ENCODE measurements around the gene CCDC33. TPM values are rescaled to one million over a fixed set of nuclear protein-coding genes. Genes with fewer than 3 reads are reported as not detected.

The CCDC33 gene
- total and polyA plus RNA-seq, 12 donors, result not detected

GRCh38 chr15:74362482-74362881 lies 126.4 kb downstream of the CCDC33 start:
- no peak overlapping the region for H3K4me3 ChIP-seq
- ATAC-seq (no peak), DNase-seq (no peak)
- H3K27ac ChIP-seq, result no peak overlapping the region
- no peaks in the 10 kb centered on the region for H3K36me3 ChIP-seq
- no peak for TF ChIP-seq CTCF (IDR thresholded peaks at IDR 0.05)
- intact Hi-C loops (cut with DNase I), result no loop called here
- 85 to 89% methylated on average over 1 of the region's 1 CpG for WGBS, 2 donors
- H3K4me1 ChIP-seq, result peaks cover 0 to 16% (median 11%) of the 10 kb centered on the region in 9 donors
- no peaks in the 10 kb centered on the region for H3K9me3 ChIP-seq
- peaks cover 0 to 34% (median 7%) of the 10 kb centered on the region in 7 donors for H3K27me3 ChIP-seq

- Histone ChIP-seq H3K36me3 (no peaks in the 10 kb centered on the region), H3K27me3 (peaks cover 0 to 45% (median 15%) of the 10 kb centered on the region in 7 donors), H3K4me1 (peaks cover 0 to 16% (median 11%) of the 10 kb centered on the region in 9 donors), H3K4me3 (peak overlapping the region in 9 of 10 donors; percentile 52 to 68 (median 62)), H3K27ac (peak overlapping the region in 3 of 10 donors; percentile 34 to 63 (median 61)), H3K9me3 (no peaks in the 10 kb centered on the region)
- 81 to 89% methylated on average over 12 of the region's 12 CpGs for WGBS, 2 donors
- TF ChIP-seq CTCF (IDR thresholded peaks at IDR 0.05), result no peak
- intact Hi-C loops (cut with DNase I), result no loop called here
- ATAC-seq (peak in 6 of 8 donors; percentile 6 to 34 (median 22)), DNase-seq (no peak)
Observed at GRCh38 chr15:74364936-74365597, 128.9 kb downstream of the CCDC33 start.

- peak overlapping the region; percentile 40 to 68 (median 60) for H3K4me3 ChIP-seq
- no peaks in the 10 kb centered on the region for H3K36me3 ChIP-seq
- 5% methylated on average over 75 of the region's 75 CpGs for WGBS, 2 donors
- peaks cover 0 to 16% (median 11%) of the 10 kb centered on the region in 9 donors for H3K4me1 ChIP-seq
- TF ChIP-seq CTCF (IDR thresholded peaks at IDR 0.05), result no peak
- H3K27me3 ChIP-seq, result peaks cover 0 to 45% (median 15%) of the 10 kb centered on the region in 7 donors
- H3K27ac ChIP-seq, result peak overlapping the region in 8 of 10 donors; percentile 3 to 63 (median 42)
- intact Hi-C loops (cut with DNase I), result no loop called here
- ATAC-seq (peak; percentile 72 to 91 (median 83)), DNase-seq (peak; percentile 44 to 59)
- no peaks in the 10 kb centered on the region for H3K9me3 ChIP-seq
Observed at GRCh38 chr15:74365598-74366445, 129.7 kb downstream of the CCDC33 start.

GRCh38 chr15:74367296-74367854 lies 131.2 kb downstream of the CCDC33 start, which contains the start of gene CYP11A1:
TSS of gene CYP11A1 (minus strand) at chr15:74367646. CDS start at chr15:74367585, 61 bp downstream.
- peaks cover 0 to 52% (median 17%) of the 10 kb centered on the region in 7 donors for H3K27me3 ChIP-seq
- H3K27ac ChIP-seq, result no peak within 1 kb of the TSS
- H3K4me3 ChIP-seq, result peak within 1 kb of the TSS in 3 of 10 donors; percentile 62 to 68 (median 64)
- DNase-seq (no peak), ATAC-seq (no peak)
- no peaks in the 10 kb centered on the region for H3K36me3 ChIP-seq
- intact Hi-C loops (cut with DNase I), result no loop called here
- WGBS, 2 donors, result 82 to 91% methylated on average over 12 of the region's 12 CpGs
- H3K4me1 ChIP-seq, result peaks cover 0 to 16% (median 11%) of the 10 kb centered on the region in 9 donors
- TF ChIP-seq CTCF (IDR thresholded peaks at IDR 0.05), result no peak
- H3K9me3 ChIP-seq, result no peaks in the 10 kb centered on the region

Measured in heart right ventricle (tissue), 16 donors.